ENCODE data around the gene OXNAD1. TPM values are rescaled to one million over a fixed set of nuclear protein-coding genes. Genes with fewer than 3 reads are reported as not detected.

Gene OXNAD1
- total and polyA plus RNA-seq, 2 of the 13 experiments (the other 11 are each of a cell fraction or from before 2014, with no cell fraction given), result 9.9 to 18.8 TPM

- FAIRE-seq (no peak), ATAC-seq (no peak), DNase-seq (ENCODE audit: low spot score) (no peak)
- in situ Hi-C loops (cut with HindIII; ENCODE audit: extremely low pct_ligation_motif_present, low pct_unique_long_range_greater_than_20kb) (loop anchor here (25.0 kb wide), 1 partner anchor 603 kb away; no protein-coding TSS in a partner anchor), intact Hi-C loops (cut with micrococcal nuclease; ENCODE audit: unreplicated experiment) (loop anchor here (10.0 kb wide), 2 partner anchors 426 to 636 kb away; partner anchors contain the start of genes BTD and HACL1)
- Histone ChIP-seq H3K27me3 (ENCODE audit: control insufficient read depth in 1 of 2, insufficient read depth in 2 of 2, low read length in 2 of 2) (peaks cover 1 to 15% of the 10 kb centered on the region in 2 experiments; a peak in 2 of 5 replicates), H3K4me1 (ENCODE audit: insufficient read depth, low read length) (no peaks in the 10 kb centered on the region), H3K9ac (ENCODE audit: insufficient read depth, low read depth, low read length) (no peak overlapping the region), H3K4me2 (ENCODE audit: low read depth, low read length) (no peak overlapping the region), H3K27ac (ENCODE audit: extremely low read length, insufficient read depth, low read length) (no peak overlapping the region), H4K20me1 (ENCODE audit: insufficient read depth, low read length) (no peaks in the 10 kb centered on the region), H3K36me3 (replicated peaks in 1 of 2; ENCODE audit: control insufficient read depth in 1 of 2, insufficient read depth in 2 of 2, low read length in 2 of 2) (no peaks in the 10 kb centered on the region), H3K9me3 (ENCODE audit: low read length) (no peaks in the 10 kb centered on the region), H3K79me2 (ENCODE audit: insufficient read depth, low read length) (no peaks in the 10 kb centered on the region), H3K4me3 (replicated peaks in 1 of 3; ENCODE audit: insufficient read depth in 1 of 3, low read depth in 2 of 3, low read length in 3 of 3) (no peak overlapping the region), H2AFZ (ENCODE audit: low read length) (no peak overlapping the region)
- POLR2A ChIA-PET, result no interaction called here
- CTCF ChIA-PET (ENCODE audit: low intra/inter-chr PET ratio, low total read pairs), result no interaction called here
- 11% methylated on average over 6 of the region's 6 CpGs for WGBS (ENCODE audit: low lambda C conversion rate)
- TF ChIP-seq ZNF687 (CRISPR knock-in tag; IDR thresholded peaks at IDR 0.05) (no peak), HNF4G (IDR thresholded peaks at IDR 0.05; ENCODE audit: borderline replicate concordance, low read depth, low read length) (no peak), HNF4G (CRISPR knock-in tag; IDR thresholded peaks at IDR 0.05; ENCODE audit: borderline replicate concordance, low read depth) (no peak), FOSL2 (CRISPR knock-in tag; IDR thresholded peaks at IDR 0.05) (peak; percentile 41; the same call in 1 of the 2 replicates), SNAPC2 (CRISPR knock-in tag; IDR thresholded peaks at IDR 0.05) (no peak)
- no TSS peak for BruUV-seq (replicated peaks)
Observed at GRCh38 chr3:16240229-16241023, 24.6 kb upstream of the OXNAD1 start.

Data from HepG2 (cell line).